HG03460 (cell line): ENCODE results near the gene SIX5.

Experiments
- ATAC-seq: cut with Tn5 transposase; IDR thresholded peaks from one replicate; pipeline ENCODE4 v1.9.1; 2021; ENCODE audit not compliant: unreplicated experiment

The SIX5 gene

GRCh38 chr19:45777395-45777961 lies 8.4 kb upstream of the SIX5 start:
- ATAC-seq: no peak

- ATAC-seq: no peak
Observed at GRCh38 chr19:45774765-45775164, 5.7 kb upstream of the SIX5 start.

- ATAC-seq: no peak
Observed at GRCh38 chr19:45773384-45773783, 4.3 kb upstream of the SIX5 start.

- ATAC-seq: no peak
Observed at GRCh38 chr19:45772912-45773311, 3.9 kb upstream of the SIX5 start.

- no peak for ATAC-seq
Observed at GRCh38 chr19:45772130-45772840, 3.2 kb upstream of the SIX5 start.

- ATAC-seq: no peak
Observed at GRCh38 chr19:45771311-45771933, 2.4 kb upstream of the SIX5 start.

GRCh38 chr19:45770192-45771101 lies 1.4 kb upstream of the SIX5 start:
- peak; percentile 44 for ATAC-seq

- no peak for ATAC-seq
Observed at GRCh38 chr19:45769821-45770191, 754 bp upstream of the SIX5 start.

GRCh38 chr19:45768655-45768983 lies 433 bp downstream of the SIX5 start:
- no peak for ATAC-seq

GRCh38 chr19:45767881-45768654 lies 984 bp downstream of the SIX5 start:
- no peak for ATAC-seq

- no peak for ATAC-seq
Observed at GRCh38 chr19:45767410-45767880, 1.6 kb downstream of the SIX5 start.

GRCh38 chr19:45766869-45767346 lies 2.1 kb downstream of the SIX5 start:
- ATAC-seq: no peak

- no peak for ATAC-seq
Observed at GRCh38 chr19:45766296-45766868, 2.7 kb downstream of the SIX5 start.

- no peak for ATAC-seq
Observed at GRCh38 chr19:45765702-45766295, 3.3 kb downstream of the SIX5 start.

GRCh38 chr19:45764945-45765701 lies 3.9 kb downstream of the SIX5 start:
- ATAC-seq: no peak

- no peak for ATAC-seq
Observed at GRCh38 chr19:45764475-45764874, 4.6 kb downstream of the SIX5 start.

- ATAC-seq: no peak
Observed at GRCh38 chr19:45763691-45764294, 5.3 kb downstream of the SIX5 start.

- ATAC-seq: no peak
Observed at GRCh38 chr19:45762870-45763631, 6.0 kb downstream of the SIX5 start.
